Vagina (tissue), 2 donors: Measurements from ENCODE around the gene MYL11.

Experiments
- POLR2A ChIP-seq, 2 donors: fragments of 450-650 bp; IDR thresholded peaks; one replicate each; pipeline ENCODE4 v1.6.1; 2017; ENCODE audit warnings: antibody characterized with exemption in 2 of 2, mild to moderate bottlenecking in 2 of 2, moderate library complexity in 2 of 2
- POLR2AphosphoS5 ChIP-seq, 2 donors: sonication (generic); formaldehyde crosslinking; IDR thresholded peaks; one replicate each; pipeline ENCODE4 v1.9.0; 2017; ENCODE audit warnings: antibody characterized with exemption in 2 of 2, mild to moderate bottlenecking in 2 of 2, low read depth in 1 of 2; ENCODE audit not compliant: insufficient read depth in 1 of 2
- TF ChIP-seq, protein P1 (sequence below), 3 experiments: fragments of 450-650 bp in 2 of 3; fragments of 200-600 bp in 1 of 3; sonication (generic) in 1 of 3; IDR thresholded peaks; one replicate each; pipeline ENCODE4 v1.5.1; 2017 to 2019; ENCODE audit warnings: antibody characterized with exemption in 3 of 3, mild to moderate bottlenecking in 2 of 3, moderate library complexity in 2 of 3

DNA sequence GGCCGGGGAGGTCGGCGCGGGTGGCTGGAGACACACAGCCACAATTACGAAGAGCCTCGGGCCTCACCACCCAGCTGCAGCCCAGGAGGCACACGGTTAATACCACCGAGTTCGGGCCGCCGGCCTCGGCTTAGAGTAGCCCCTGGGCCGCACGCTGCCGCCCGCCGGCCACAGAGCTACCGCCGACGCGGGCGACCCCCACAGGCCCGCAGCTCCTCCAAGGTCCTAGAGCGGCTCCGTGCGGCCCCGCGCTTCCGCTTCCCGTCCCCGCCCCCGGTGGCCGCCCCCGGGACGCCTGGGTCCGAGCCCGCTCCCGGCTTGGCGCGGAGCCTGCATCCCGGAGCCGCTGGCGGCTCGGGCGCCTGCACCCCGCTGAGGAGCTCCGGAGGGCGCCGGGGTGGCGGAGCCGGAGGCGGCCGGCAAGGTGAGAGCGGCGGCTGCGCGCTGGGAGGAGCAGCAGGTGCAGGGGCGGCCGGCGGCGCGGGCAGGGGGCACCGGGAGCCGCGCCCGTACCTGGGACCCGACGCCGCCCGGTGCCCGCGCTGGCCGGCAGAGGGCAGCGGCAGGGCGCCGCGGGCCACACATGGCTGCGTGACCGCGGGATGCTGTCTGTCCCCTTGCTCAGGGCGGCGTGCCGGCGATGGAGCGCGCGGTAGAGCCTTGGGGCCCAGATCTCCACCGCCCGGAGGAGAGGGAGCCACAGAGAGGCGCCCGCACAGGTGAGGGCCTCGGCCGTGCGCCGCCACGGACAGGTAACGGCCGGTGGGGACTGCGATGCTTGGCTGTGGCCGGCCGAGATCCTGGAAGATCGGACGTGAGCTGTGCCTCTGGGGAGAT is 20.8 kb downstream of the MYL11 start, which contains the start of gene ZNF48:
- TF ChIP-seq, protein P1, sequence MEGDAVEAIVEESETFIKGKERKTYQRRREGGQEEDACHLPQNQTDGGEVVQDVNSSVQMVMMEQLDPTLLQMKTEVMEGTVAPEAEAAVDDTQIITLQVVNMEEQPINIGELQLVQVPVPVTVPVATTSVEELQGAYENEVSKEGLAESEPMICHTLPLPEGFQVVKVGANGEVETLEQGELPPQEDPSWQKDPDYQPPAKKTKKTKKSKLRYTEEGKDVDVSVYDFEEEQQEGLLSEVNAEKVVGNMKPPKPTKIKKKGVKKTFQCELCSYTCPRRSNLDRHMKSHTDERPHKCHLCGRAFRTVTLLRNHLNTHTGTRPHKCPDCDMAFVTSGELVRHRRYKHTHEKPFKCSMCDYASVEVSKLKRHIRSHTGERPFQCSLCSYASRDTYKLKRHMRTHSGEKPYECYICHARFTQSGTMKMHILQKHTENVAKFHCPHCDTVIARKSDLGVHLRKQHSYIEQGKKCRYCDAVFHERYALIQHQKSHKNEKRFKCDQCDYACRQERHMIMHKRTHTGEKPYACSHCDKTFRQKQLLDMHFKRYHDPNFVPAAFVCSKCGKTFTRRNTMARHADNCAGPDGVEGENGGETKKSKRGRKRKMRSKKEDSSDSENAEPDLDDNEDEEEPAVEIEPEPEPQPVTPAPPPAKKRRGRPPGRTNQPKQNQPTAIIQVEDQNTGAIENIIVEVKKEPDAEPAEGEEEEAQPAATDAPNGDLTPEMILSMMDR (IDR thresholded peaks at IDR 0.05): peak in 2 of 3 experiments; percentile 8 to 27
- TF ChIP-seq POLR2A (IDR thresholded peaks at IDR 0.05) (peak in 1 of 2 donors; percentile 20), POLR2AphosphoS5 (IDR thresholded peaks at IDR 0.05; ENCODE audit: insufficient read depth in 1 of 2, low read depth in 1 of 2) (peak in 1 of 2 donors; percentile 47)
